GM23338 (cell line): Measurements from ENCODE around the gene PPP1R9A.

Experiments
- EZH2 ChIP-seq: fragments of 200-600 bp; sonication (generic); IDR thresholded peaks from one replicate; pipeline ENCODE4 v1.8.0; 2017; ENCODE audit warnings: antibody characterized with exemption, mild to moderate bottlenecking, low read depth; ENCODE audit not compliant: unreplicated experiment
- EZH2phosphoT487 ChIP-seq: fragments of 200-600 bp; sonication (generic); IDR thresholded peaks from one replicate; pipeline ENCODE4 v1.8.1; 2018; ENCODE audit warnings: antibody characterized with exemption; ENCODE audit not compliant: unreplicated experiment
- POLR2AphosphoS5 ChIP-seq: IDR thresholded peaks from 2 replicates; pipeline ENCODE4 v1.6.1; 2016; ENCODE audit warnings: antibody characterized with exemption, low read depth
- TF ChIP-seq, protein P1 (sequence below), 2 experiments: fragments of 200-600 bp in 1 of 2; sonication (generic) in 1 of 2; conservative IDR thresholded peaks; 2 replicates each; pipeline versions ENCODE4 v1.5.1 to v1.6.1; 2016 to 2017; ENCODE audit warnings: antibody characterized with exemption in 2 of 2, low read depth in 2 of 2, mild to moderate bottlenecking in 2 of 2, moderate library complexity in 1 of 2
- TF ChIP-seq, protein P2 (sequence below): IDR thresholded peaks from one replicate; pipeline ENCODE4 v1.6.1; 2018; ENCODE audit warnings: antibody characterized with exemption; ENCODE audit not compliant: unreplicated experiment
- TF ChIP-seq, protein P3 (sequence below): IDR thresholded peaks from 2 replicates; pipeline ENCODE4 v1.6.1; 2016; ENCODE audit warnings: antibody characterized with exemption

GRCh38 chr7:95099106-95099505 is 191.7 kb downstream of the PPP1R9A start:
- TF ChIP-seq, protein P1, sequence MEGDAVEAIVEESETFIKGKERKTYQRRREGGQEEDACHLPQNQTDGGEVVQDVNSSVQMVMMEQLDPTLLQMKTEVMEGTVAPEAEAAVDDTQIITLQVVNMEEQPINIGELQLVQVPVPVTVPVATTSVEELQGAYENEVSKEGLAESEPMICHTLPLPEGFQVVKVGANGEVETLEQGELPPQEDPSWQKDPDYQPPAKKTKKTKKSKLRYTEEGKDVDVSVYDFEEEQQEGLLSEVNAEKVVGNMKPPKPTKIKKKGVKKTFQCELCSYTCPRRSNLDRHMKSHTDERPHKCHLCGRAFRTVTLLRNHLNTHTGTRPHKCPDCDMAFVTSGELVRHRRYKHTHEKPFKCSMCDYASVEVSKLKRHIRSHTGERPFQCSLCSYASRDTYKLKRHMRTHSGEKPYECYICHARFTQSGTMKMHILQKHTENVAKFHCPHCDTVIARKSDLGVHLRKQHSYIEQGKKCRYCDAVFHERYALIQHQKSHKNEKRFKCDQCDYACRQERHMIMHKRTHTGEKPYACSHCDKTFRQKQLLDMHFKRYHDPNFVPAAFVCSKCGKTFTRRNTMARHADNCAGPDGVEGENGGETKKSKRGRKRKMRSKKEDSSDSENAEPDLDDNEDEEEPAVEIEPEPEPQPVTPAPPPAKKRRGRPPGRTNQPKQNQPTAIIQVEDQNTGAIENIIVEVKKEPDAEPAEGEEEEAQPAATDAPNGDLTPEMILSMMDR (conservative IDR thresholded peaks at IDR 0.05; ENCODE audit: low read depth in 2 of 2), result no peak
- TF ChIP-seq EZH2phosphoT487 (no peak), EZH2 (no peak), POLR2AphosphoS5 (no peak)
- TF ChIP-seq, protein P2, sequence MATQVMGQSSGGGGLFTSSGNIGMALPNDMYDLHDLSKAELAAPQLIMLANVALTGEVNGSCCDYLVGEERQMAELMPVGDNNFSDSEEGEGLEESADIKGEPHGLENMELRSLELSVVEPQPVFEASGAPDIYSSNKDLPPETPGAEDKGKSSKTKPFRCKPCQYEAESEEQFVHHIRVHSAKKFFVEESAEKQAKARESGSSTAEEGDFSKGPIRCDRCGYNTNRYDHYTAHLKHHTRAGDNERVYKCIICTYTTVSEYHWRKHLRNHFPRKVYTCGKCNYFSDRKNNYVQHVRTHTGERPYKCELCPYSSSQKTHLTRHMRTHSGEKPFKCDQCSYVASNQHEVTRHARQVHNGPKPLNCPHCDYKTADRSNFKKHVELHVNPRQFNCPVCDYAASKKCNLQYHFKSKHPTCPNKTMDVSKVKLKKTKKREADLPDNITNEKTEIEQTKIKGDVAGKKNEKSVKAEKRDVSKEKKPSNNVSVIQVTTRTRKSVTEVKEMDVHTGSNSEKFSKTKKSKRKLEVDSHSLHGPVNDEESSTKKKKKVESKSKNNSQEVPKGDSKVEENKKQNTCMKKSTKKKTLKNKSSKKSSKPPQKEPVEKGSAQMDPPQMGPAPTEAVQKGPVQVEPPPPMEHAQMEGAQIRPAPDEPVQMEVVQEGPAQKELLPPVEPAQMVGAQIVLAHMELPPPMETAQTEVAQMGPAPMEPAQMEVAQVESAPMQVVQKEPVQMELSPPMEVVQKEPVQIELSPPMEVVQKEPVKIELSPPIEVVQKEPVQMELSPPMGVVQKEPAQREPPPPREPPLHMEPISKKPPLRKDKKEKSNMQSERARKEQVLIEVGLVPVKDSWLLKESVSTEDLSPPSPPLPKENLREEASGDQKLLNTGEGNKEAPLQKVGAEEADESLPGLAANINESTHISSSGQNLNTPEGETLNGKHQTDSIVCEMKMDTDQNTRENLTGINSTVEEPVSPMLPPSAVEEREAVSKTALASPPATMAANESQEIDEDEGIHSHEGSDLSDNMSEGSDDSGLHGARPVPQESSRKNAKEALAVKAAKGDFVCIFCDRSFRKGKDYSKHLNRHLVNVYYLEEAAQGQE, result no peak
- TF ChIP-seq, protein P3, sequence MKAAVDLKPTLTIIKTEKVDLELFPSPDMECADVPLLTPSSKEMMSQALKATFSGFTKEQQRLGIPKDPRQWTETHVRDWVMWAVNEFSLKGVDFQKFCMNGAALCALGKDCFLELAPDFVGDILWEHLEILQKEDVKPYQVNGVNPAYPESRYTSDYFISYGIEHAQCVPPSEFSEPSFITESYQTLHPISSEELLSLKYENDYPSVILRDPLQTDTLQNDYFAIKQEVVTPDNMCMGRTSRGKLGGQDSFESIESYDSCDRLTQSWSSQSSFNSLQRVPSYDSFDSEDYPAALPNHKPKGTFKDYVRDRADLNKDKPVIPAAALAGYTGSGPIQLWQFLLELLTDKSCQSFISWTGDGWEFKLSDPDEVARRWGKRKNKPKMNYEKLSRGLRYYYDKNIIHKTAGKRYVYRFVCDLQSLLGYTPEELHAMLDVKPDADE, result no peak
